Vagina (tissue), 2 donors: ENCODE results near the gene SAP30L. TPM values are rescaled to one million over a fixed set of nuclear protein-coding genes. Genes with fewer than 3 reads are reported as not detected.

Experiments used
- DNase-seq, 2 donors: peaks; one replicate each; pipeline ENCODE4 v3.0.0-alpha.2; 2017; ENCODE audit errors: extremely low spot score in 2 of 2
- H3K27ac ChIP-seq: fragments of 200-600 bp; sonication (generic); one replicate; pipeline ENCODE4 v1.5.1; 2019
- H3K27me3 ChIP-seq: fragments of 200-600 bp; sonication (generic); one replicate; pipeline ENCODE4 v1.5.1; 2019
- H3K36me3 ChIP-seq, 2 donors: fragments of 200-600 bp; sonication (generic); one replicate each; pipeline ENCODE4 v1.5.1; 2017 to 2019
- H3K4me1 ChIP-seq: fragments of 200-600 bp; sonication (generic); one replicate; pipeline ENCODE4 v1.5.1; 2019
- H3K4me3 ChIP-seq, 2 donors: fragments of 200-600 bp; sonication (generic); 1 replicate in 1 of 2; 2 replicates in 1 of 2; pipeline ENCODE4 v1.5.1; 2016 to 2019
- H3K9me3 ChIP-seq: fragments of 200-600 bp; sonication (generic); one replicate; pipeline ENCODE4 v1.5.1; 2019
- POLR2A ChIP-seq, 2 donors: fragments of 450-650 bp; IDR thresholded peaks; one replicate each; pipeline ENCODE4 v1.6.1; 2017; ENCODE audit warnings: antibody characterized with exemption in 2 of 2, mild to moderate bottlenecking in 2 of 2, moderate library complexity in 2 of 2
- POLR2AphosphoS5 ChIP-seq, 2 donors: sonication (generic); formaldehyde crosslinking; IDR thresholded peaks; one replicate each; pipeline ENCODE4 v1.9.0; 2017; ENCODE audit warnings: antibody characterized with exemption in 2 of 2, mild to moderate bottlenecking in 2 of 2, low read depth in 1 of 2; ENCODE audit not compliant: insufficient read depth in 1 of 2
- intact Hi-C: fragments of 100-400 bp; cut with DNase I; formaldehyde crosslinking; loops from one replicate; pipeline ENCODE4 v1.15.1; 2023
- total RNA-seq: library from RNA; depleted of rRNA; stranded (reverse); fragments of >200 nt; gene quantifications from one replicate; pipeline ENCODE4 v1.2.3, GENCODE V29; 2016
- TF ChIP-seq, protein P1 (sequence below), 3 experiments: fragments of 450-650 bp in 2 of 3; fragments of 200-600 bp in 1 of 3; sonication (generic) in 1 of 3; IDR thresholded peaks; one replicate each; pipeline ENCODE4 v1.5.1; 2017 to 2019; ENCODE audit warnings: antibody characterized with exemption in 3 of 3, mild to moderate bottlenecking in 2 of 3, moderate library complexity in 2 of 3

Gene SAP30L
- total RNA-seq, 1 donor from 2014 or later: 54.3 TPM

- TF ChIP-seq, protein P1, sequence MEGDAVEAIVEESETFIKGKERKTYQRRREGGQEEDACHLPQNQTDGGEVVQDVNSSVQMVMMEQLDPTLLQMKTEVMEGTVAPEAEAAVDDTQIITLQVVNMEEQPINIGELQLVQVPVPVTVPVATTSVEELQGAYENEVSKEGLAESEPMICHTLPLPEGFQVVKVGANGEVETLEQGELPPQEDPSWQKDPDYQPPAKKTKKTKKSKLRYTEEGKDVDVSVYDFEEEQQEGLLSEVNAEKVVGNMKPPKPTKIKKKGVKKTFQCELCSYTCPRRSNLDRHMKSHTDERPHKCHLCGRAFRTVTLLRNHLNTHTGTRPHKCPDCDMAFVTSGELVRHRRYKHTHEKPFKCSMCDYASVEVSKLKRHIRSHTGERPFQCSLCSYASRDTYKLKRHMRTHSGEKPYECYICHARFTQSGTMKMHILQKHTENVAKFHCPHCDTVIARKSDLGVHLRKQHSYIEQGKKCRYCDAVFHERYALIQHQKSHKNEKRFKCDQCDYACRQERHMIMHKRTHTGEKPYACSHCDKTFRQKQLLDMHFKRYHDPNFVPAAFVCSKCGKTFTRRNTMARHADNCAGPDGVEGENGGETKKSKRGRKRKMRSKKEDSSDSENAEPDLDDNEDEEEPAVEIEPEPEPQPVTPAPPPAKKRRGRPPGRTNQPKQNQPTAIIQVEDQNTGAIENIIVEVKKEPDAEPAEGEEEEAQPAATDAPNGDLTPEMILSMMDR (IDR thresholded peaks at IDR 0.05): no peak
- no peak for TF ChIP-seq POLR2A (IDR thresholded peaks at IDR 0.05)
- TF ChIP-seq POLR2AphosphoS5 (IDR thresholded peaks at IDR 0.05; ENCODE audit: insufficient read depth in 1 of 2, low read depth in 1 of 2): no peak
- H3K27ac ChIP-seq: no peak overlapping the region
- DNase-seq: no peak
- H3K4me1 ChIP-seq: no peaks in the 10 kb centered on the region
- no peaks in the 10 kb centered on the region for H3K9me3 ChIP-seq
- H3K27me3 ChIP-seq: no peaks in the 10 kb centered on the region
- H3K36me3 ChIP-seq: no peaks in the 10 kb centered on the region
- intact Hi-C loops: no loop called here
- H3K4me3 ChIP-seq: no peak overlapping the region
Measured at GRCh38 chr5:154501566-154501965, 55.8 kb downstream of the SAP30L start.

GRCh38 chr5:154502180-154502579 lies 56.4 kb downstream of the SAP30L start:
- Histone ChIP-seq H3K4me1 (no peaks in the 10 kb centered on the region), H3K27me3 (no peaks in the 10 kb centered on the region), H3K27ac (no peak overlapping the region), H3K36me3 (no peaks in the 10 kb centered on the region), H3K9me3 (no peaks in the 10 kb centered on the region), H3K4me3 (no peak overlapping the region)
- no peak for DNase-seq
- intact Hi-C loops: no loop called here
- no peak for TF ChIP-seq POLR2AphosphoS5 (IDR thresholded peaks at IDR 0.05; ENCODE audit: insufficient read depth in 1 of 2, low read depth in 1 of 2)
- TF ChIP-seq, protein P1 (IDR thresholded peaks at IDR 0.05): no peak
- TF ChIP-seq POLR2A (IDR thresholded peaks at IDR 0.05): no peak

DNA sequence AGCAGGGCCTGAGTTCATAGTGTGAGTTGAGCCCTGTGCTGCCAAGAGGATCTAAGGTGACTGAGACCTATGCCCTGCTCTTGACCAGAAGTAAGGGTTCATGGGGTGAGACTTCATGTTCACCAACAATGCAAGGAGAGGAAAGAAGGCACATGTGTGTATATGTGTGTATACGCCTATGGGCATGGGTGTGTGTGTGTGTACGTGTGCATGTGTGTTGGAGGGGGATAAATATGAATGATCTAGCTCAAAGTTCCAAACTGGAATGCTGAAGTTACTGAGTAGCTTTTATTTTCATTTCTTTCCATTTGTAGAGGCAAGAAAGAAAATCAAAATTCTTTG lies 57.9 kb downstream of the SAP30L start:
- Histone ChIP-seq H3K4me1 (no peaks in the 10 kb centered on the region), H3K27ac (no peak overlapping the region), H3K4me3 (no peak overlapping the region), H3K36me3 (no peaks in the 10 kb centered on the region), H3K9me3 (no peaks in the 10 kb centered on the region), H3K27me3 (no peaks in the 10 kb centered on the region)
- intact Hi-C loops: no loop called here
- TF ChIP-seq, protein P1 (IDR thresholded peaks at IDR 0.05): no peak
- TF ChIP-seq POLR2AphosphoS5 (IDR thresholded peaks at IDR 0.05; ENCODE audit: insufficient read depth in 1 of 2, low read depth in 1 of 2) (no peak), POLR2A (IDR thresholded peaks at IDR 0.05) (no peak)
- DNase-seq: no peak

- Histone ChIP-seq H3K27ac (no peak overlapping the region), H3K4me1 (no peaks in the 10 kb centered on the region), H3K9me3 (no peaks in the 10 kb centered on the region), H3K36me3 (no peaks in the 10 kb centered on the region), H3K27me3 (no peaks in the 10 kb centered on the region), H3K4me3 (no peak overlapping the region)
- intact Hi-C loops: no loop called here
- TF ChIP-seq POLR2A (IDR thresholded peaks at IDR 0.05): no peak
- no peak for TF ChIP-seq POLR2AphosphoS5 (IDR thresholded peaks at IDR 0.05; ENCODE audit: insufficient read depth in 1 of 2, low read depth in 1 of 2)
- TF ChIP-seq, protein P1 (IDR thresholded peaks at IDR 0.05): no peak
- DNase-seq: no peak
Measured at GRCh38 chr5:154505567-154505966, 59.8 kb downstream of the SAP30L start.

DNA sequence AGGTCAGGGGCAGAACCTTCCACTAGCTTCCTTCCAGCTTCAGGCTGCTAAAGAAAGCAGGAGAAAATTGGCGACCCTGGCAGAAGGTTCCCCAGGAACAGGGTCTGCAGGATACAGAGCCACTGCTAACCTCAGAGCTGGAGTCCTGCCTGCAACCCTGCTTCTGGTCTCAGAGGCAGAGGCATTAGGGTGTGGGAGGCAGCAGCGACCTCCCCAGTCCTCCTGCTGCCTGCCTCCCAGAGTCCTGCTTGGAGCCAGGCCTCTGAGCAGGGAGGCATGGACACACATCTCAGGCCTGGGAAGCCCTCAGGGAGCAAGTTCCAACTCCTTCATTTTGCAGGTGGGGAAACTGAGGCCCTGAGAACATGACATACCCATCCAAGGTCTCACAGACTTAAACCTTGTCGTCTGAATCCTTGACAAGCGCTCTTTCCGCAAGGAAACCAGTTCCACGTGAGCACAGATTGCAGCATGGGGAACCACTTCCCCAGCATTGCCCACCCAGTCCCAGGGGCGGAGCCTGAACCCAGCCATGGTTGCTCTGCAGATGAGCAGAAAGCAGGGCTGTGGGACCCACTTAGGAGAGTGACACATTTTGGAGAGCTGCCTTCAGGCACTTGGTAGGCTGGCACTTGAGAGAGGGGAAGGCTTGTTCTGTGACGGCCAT lies 60.4 kb downstream of the SAP30L start:
- no peaks in the 10 kb centered on the region for H3K4me1 ChIP-seq
- no peak for DNase-seq
- intact Hi-C loops: no loop called here
- no peak overlapping the region for H3K4me3 ChIP-seq
- no peaks in the 10 kb centered on the region for H3K36me3 ChIP-seq
- TF ChIP-seq, protein P1 (IDR thresholded peaks at IDR 0.05): no peak
- TF ChIP-seq POLR2A (IDR thresholded peaks at IDR 0.05) (no peak), POLR2AphosphoS5 (IDR thresholded peaks at IDR 0.05; ENCODE audit: insufficient read depth in 1 of 2, low read depth in 1 of 2) (no peak)
- H3K27ac ChIP-seq: no peak overlapping the region
- H3K27me3 ChIP-seq: no peaks in the 10 kb centered on the region
- no peaks in the 10 kb centered on the region for H3K9me3 ChIP-seq
